ENCODE data around the gene OTOR. TPM values are rescaled to one million over a fixed set of nuclear protein-coding genes. Genes with fewer than 3 reads are reported as not detected.

OTOR gene
- total and polyA plus RNA-seq, 2 of the 8 experiments (the other 6 are each of a cell fraction or from before 2014, with no cell fraction given) = not detected

DNA sequence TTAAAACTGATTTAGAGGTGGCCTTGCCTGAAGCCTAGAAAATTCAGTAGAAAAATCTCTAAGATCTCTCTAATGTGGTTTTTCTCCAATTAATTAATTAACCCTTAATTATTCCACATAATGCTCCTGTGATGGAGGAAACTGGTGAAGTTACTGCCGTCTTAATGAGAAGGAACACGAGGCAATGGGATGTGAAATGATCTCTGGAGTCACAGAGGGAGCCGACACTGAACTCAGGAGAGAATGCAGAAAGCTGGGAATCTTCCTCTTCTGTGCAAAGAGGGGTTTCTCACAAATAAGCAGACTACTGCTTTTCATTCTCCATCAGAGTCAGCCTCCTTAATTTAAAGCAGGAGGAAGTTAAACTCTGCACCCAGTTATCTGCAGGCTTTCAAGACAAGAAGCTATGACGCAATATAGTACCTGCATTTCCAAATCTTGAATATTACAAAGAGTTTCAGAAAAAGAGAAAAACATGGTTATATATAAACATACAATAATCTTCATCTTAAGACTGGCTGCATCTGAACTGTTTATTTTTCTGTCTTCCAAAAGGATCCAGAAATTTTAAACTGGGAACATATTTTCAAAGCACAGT lies 36.4 kb upstream of the OTOR start:
- no peaks in the 10 kb centered on the region for H3K27me3 ChIP-seq (replicated peaks in 1 of 4; ENCODE audit: control insufficient read depth in 3 of 4, extremely low read depth in 1 of 4, insufficient read depth in 3 of 4, low read length in 3 of 4)
- H3K79me1 ChIP-seq (ENCODE audit: low read depth, low read length) = no peaks in the 10 kb centered on the region
- no peak overlapping the region for H2AK5ac ChIP-seq (ENCODE audit: low read depth, low read length)
- no peak overlapping the region for H4K5ac ChIP-seq (ENCODE audit: insufficient read length, low read depth, low read length)
- 91% methylated on average over 4 of the region's 4 CpGs; no CpG with 5 or more reads in 1 of the 2 experiments for WGBS, 2 experiments (ENCODE audit: extremely low coverage in 1 of 2, insufficient coverage in 1 of 2, insufficient read length in 1 of 2, insufficient replicate concordance in 2 of 2, low coverage in 1 of 2, low lambda C conversion rate in 2 of 2, missing lambda C conversion rate in 1 of 2)
- no peak overlapping the region for H3K14ac ChIP-seq (ENCODE audit: insufficient read length)
- TF ChIP-seq ASH2L (IDR thresholded peaks at IDR 0.05; ENCODE audit: low read length) = no peak
- no peak for TF ChIP-seq CBX8 (IDR thresholded peaks at IDR 0.05; ENCODE audit: borderline replicate concordance, low read depth, low read length)
- TF ChIP-seq CEBPB (IDR thresholded peaks at IDR 0.05; ENCODE audit: low read depth, low read length) = peak; percentile 82
- TF ChIP-seq TBP (IDR thresholded peaks at IDR 0.05; ENCODE audit: low read depth, low read length) = no peak
- no peak overlapping the region for H2BK20ac ChIP-seq (ENCODE audit: low read length)
- no peak overlapping the region for H3K18ac ChIP-seq (ENCODE audit: extremely low read depth, low read length)
- H3K4me1 ChIP-seq (replicated peaks in 1 of 4; ENCODE audit: control insufficient read depth in 3 of 4, insufficient read depth in 4 of 4, low read length in 3 of 4) = peaks cover 0 to 3% (median 0%) of the 10 kb centered on the region in 4 experiments; a peak in 1 of 7 replicates
- 0 out of 4 replicates have a peak, but pooled peaks cover 0 to under 1% of the 10 kb centered on the region in 2 experiments for H3K9me3 ChIP-seq (ENCODE audit: insufficient read depth in 2 of 2, low read depth in 1 of 2, low read length in 1 of 2)
- no peak overlapping the region for H2BK5ac ChIP-seq (ENCODE audit: low read depth, low read length)
- H3K9ac ChIP-seq (replicated peaks in 1 of 4; ENCODE audit: extremely low read depth in 1 of 4, low read depth in 3 of 4, low read length in 3 of 4) = no peak overlapping the region
- FAIRE-seq (no peak), DNase-seq (ENCODE audit: low read depth in 1 of 2, low spot score in 2 of 2) (no peak)
- no peak overlapping the region for H2BK120ac ChIP-seq (replicated peaks; ENCODE audit: low read depth, low read length)
- H3K23ac ChIP-seq (ENCODE audit: insufficient read length) = no peak overlapping the region
- no peaks in the 10 kb centered on the region for H4K20me1 ChIP-seq (replicated peaks in 1 of 2; ENCODE audit: control insufficient read depth in 1 of 2, insufficient read depth in 2 of 2, low read length in 2 of 2)
- H3K56ac ChIP-seq (replicated peaks; ENCODE audit: insufficient read length, low read depth, low read length) = no peak overlapping the region
- no peak overlapping the region for H2AFZ ChIP-seq (ENCODE audit: low read length)
- H2BK12ac ChIP-seq (ENCODE audit: low read depth, low read length) = no peak overlapping the region
- no peak overlapping the region for H4K91ac ChIP-seq (replicated peaks; ENCODE audit: insufficient read length, low read length)
- POLR2A ChIA-PET (ENCODE audit: partially characterized antibody) = no interaction called here
- H3K4me3 ChIP-seq (ENCODE audit: extremely low read depth in 1 of 4, insufficient read depth in 2 of 4, low read depth in 3 of 4, low read length in 4 of 4) = no peak overlapping the region
- H3K27ac ChIP-seq (ENCODE audit: low read depth, low read length) = no peak overlapping the region
- CTCF ChIA-PET (ENCODE audit: partially characterized antibody) = no interaction called here
- no peaks in the 10 kb centered on the region for H3K36me3 ChIP-seq (ENCODE audit: control insufficient read depth in 2 of 4, insufficient read depth in 4 of 4, low read length in 3 of 4)
- no peak overlapping the region for H3K4me2 ChIP-seq (ENCODE audit: insufficient read depth in 1 of 2, low read depth in 2 of 2, low read length in 2 of 2)
- no peaks in the 10 kb centered on the region for H3K79me2 ChIP-seq (ENCODE audit: control insufficient read depth in 1 of 2, insufficient read depth in 2 of 2, low read length in 2 of 2)
- H2BK15ac ChIP-seq (ENCODE audit: low read length) = no peak overlapping the region
- no peak overlapping the region for H4K8ac ChIP-seq (ENCODE audit: extremely low read depth, insufficient read depth, low read length)
- H3K4ac ChIP-seq (replicated peaks; ENCODE audit: insufficient read length, low read depth, low read length) = no peak overlapping the region
- H3K23me2 ChIP-seq (ENCODE audit: low read depth, low read length) = no peaks in the 10 kb centered on the region

Data from H1 (cell line).